ENCODE data around the gene FIG4. TPM values are rescaled to one million over a fixed set of nuclear protein-coding genes. Genes with fewer than 3 reads are reported as not detected.
"Not testable (repeated sequence)": the region's sequence is repeated elsewhere in the genome, so short reads cannot be mapped to it uniquely, and the experiment has no call there.

FIG4 gene
- total and polyA plus RNA-seq, 8 donors, result 5.8 to 29.0 (median 7.8) TPM

DNA sequence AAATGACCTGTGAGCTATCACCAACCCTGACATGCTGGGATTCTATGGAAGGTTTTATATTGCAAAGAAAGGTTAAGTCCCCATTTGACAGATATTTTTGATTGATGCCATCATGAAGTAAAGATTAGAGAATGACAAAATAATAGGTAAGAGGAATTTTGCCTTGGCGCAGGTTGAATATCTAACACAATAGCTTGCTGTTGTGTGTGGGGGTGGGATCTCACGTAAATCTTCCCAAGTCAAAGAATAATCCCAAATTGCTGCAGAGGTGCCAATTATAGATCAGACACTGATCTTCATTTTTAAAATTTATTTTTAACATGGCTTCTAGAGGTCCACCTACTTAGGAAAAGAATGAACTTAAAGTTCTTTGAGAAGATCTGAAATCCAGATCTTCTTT, 135.5 kb downstream of the FIG4 start:
- intact Hi-C loops (cut with DNase I; ENCODE audit: low total_unique reads), result no loop called here
- TF ChIP-seq EP300 (IDR thresholded peaks at IDR 0.05), result no peak
- TF ChIP-seq, protein P1, sequence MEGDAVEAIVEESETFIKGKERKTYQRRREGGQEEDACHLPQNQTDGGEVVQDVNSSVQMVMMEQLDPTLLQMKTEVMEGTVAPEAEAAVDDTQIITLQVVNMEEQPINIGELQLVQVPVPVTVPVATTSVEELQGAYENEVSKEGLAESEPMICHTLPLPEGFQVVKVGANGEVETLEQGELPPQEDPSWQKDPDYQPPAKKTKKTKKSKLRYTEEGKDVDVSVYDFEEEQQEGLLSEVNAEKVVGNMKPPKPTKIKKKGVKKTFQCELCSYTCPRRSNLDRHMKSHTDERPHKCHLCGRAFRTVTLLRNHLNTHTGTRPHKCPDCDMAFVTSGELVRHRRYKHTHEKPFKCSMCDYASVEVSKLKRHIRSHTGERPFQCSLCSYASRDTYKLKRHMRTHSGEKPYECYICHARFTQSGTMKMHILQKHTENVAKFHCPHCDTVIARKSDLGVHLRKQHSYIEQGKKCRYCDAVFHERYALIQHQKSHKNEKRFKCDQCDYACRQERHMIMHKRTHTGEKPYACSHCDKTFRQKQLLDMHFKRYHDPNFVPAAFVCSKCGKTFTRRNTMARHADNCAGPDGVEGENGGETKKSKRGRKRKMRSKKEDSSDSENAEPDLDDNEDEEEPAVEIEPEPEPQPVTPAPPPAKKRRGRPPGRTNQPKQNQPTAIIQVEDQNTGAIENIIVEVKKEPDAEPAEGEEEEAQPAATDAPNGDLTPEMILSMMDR (IDR thresholded peaks at IDR 0.05), result no peak
- no peak for TF ChIP-seq POLR2A (IDR thresholded peaks at IDR 0.05)
- TF ChIP-seq POLR2AphosphoS5 (IDR thresholded peaks at IDR 0.05), result no peak
- Histone ChIP-seq H3K4me1 (no peaks in the 10 kb centered on the region), H3K9me3 (peaks cover 0 to 18% (median 6%) of the 10 kb centered on the region in 4 donors), H3K4me3 (no peak overlapping the region), H3K27me3 (no peaks in the 10 kb centered on the region), H3K36me3 (peaks cover 9 to 63% (median 45%) of the 10 kb centered on the region in 4 donors), H3K27ac (no peak overlapping the region)
- DNase-seq, result no peak
- 94 to 98% (median 96%) methylated on average over 2 of the region's 2 CpGs for WGBS, 5 donors

DNA sequence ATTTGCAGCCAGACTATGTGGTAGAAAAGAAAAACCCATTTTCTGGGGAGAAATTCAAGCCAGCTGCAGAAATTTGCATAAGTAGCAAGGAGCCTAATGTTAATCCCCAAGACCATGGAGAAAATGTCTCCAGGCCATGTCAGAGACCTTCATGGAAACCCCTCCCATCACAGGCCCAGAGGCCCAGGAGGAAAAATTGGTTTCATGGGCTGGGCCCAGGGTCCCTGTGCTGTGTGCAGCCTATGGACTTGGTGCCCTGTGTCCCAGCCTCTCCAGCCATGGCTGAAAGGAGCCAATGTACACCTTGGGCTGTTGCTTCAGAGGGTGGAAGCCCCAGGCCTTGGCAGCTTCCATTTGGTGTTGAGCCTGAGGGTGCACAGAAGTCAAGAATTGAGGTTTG, 140.3 kb downstream of the FIG4 start:
- H3K4me1 ChIP-seq; H3K27ac ChIP-seq; H3K27me3 ChIP-seq; H3K4me3 ChIP-seq; intact Hi-C loops (cut with DNase I; ENCODE audit: low total_unique reads); DNase-seq: not testable (repeated sequence)
- Histone ChIP-seq H3K36me3 (peaks cover 0 to 41% (median 18%) of the 10 kb centered on the region in 4 donors), H3K9me3 (peaks cover 0 to 18% (median 8%) of the 10 kb centered on the region in 4 donors)

DNA sequence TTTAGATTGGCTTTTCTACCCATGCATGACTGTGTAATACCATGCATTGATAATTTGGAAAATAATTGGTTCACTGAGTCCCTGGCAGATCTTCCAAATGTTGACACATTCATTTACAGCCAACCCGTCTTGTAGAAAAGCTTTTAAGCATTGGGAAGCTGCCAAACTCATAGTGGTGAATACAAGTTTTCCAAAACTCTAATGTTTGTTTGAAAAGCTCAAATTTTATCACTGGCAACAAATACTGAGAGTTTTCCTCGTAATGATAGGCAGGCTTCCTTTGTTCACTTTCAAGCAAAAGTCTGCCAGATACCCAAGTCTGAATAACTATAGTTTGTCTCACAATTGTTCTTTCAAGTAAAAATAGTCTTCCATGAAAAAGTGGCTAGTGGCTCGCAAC, 143.0 kb downstream of the FIG4 start:
- Histone ChIP-seq H3K36me3 (peaks cover 0 to 15% (median 7%) of the 10 kb centered on the region in 4 donors), H3K9me3 (peaks cover 0 to 18% (median 8%) of the 10 kb centered on the region in 4 donors), H3K4me3 (no peak overlapping the region), H3K27ac (no peak overlapping the region), H3K4me1 (peaks cover 0 to 9% (median 4%) of the 10 kb centered on the region in 4 donors), H3K27me3 (no peaks in the 10 kb centered on the region)
- peak in 1 of 2 donors; percentile 42 for DNase-seq
- intact Hi-C loops (cut with DNase I; ENCODE audit: low total_unique reads), result no loop called here
- no peak for TF ChIP-seq EP300 (IDR thresholded peaks at IDR 0.05)
- TF ChIP-seq, protein P1 (IDR thresholded peaks at IDR 0.05), result no peak
- no peak for TF ChIP-seq POLR2AphosphoS5 (IDR thresholded peaks at IDR 0.05)
- TF ChIP-seq POLR2A (IDR thresholded peaks at IDR 0.05), result no peak
- WGBS, 5 donors, result 15 to 30% (median 19%) methylated on average over 3 of the region's 3 CpGs

DNA sequence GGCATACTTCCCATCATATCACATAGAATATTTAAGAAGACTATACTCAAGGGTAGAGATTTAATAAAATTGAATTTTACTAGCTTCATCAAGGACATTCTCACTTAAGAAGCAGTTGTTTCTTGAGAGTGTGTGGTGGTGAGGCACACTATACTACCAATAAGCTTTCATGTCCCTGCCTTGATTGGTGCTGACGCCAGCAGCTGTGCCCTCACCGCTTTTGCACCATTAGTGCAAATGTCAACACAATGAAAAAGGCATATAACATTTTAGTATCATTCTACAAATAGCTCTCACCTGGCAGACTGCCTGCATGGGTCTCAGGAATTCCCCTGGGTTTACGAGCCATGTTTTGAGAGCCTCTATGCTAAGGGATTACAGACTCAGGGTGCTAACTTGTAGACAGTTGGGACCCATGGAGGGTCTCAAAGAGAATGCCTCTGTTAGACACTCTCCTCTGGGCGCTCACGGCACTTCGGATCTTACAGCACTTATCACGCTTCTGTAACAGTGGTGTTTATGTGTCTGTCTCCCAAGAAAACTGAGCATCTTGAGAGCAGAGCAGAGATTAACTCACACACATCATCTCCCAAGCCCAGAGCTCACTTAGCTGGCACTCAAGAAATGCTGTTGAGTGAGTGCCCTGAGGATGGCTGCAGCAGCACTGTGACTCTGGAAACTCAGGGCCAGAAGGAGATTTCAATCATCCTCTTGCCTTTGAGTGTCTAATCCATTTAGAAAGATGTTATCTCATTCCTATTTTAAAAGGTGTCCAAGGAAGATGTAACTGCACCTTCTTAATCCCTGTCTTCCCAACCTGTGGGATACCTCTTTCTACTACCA, 143.7 kb downstream of the FIG4 start:
- H3K27ac ChIP-seq, result no peak overlapping the region
- no peaks in the 10 kb centered on the region for H3K27me3 ChIP-seq
- peaks cover 0 to 8% (median 3%) of the 10 kb centered on the region in 4 donors for H3K36me3 ChIP-seq
- TF ChIP-seq POLR2A (IDR thresholded peaks at IDR 0.05) (no peak), POLR2AphosphoS5 (IDR thresholded peaks at IDR 0.05) (no peak), EP300 (IDR thresholded peaks at IDR 0.05) (no peak)
- TF ChIP-seq, protein P1 (IDR thresholded peaks at IDR 0.05), result no peak
- WGBS, 5 donors, result 45 to 55% (median 48%) methylated on average over 7 of the region's 7 CpGs
- no peak overlapping the region for H3K4me3 ChIP-seq
- peak in 1 of 2 donors; percentile 50 for DNase-seq
- peaks cover 0 to 9% (median 4%) of the 10 kb centered on the region in 4 donors for H3K4me1 ChIP-seq
- H3K9me3 ChIP-seq, result peaks cover 0 to 17% (median 8%) of the 10 kb centered on the region in 4 donors
- intact Hi-C loops (cut with DNase I; ENCODE audit: low total_unique reads), result no loop called here

DNA sequence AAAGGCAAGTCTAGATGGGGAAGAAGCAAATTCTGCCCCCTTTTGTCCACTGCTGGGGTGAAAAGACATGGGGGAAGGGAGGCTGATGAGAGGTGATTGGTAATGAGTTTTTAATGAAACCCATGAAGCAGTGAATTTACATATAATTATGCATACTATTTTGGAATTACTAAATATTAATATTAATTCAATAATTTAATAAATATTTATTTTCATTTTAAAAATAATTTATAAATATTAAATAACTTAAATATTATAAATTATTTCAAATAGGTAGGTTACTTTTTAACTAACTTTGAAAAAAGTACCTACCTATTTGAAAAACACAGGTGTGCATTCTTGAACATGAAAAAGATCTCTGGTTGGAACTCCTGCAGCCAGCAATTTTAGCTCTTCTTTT, 148.9 kb downstream of the FIG4 start:
- DNase-seq, result no peak
- H3K27me3 ChIP-seq, result no peaks in the 10 kb centered on the region
- no peak for TF ChIP-seq POLR2AphosphoS5 (IDR thresholded peaks at IDR 0.05)
- TF ChIP-seq EP300 (IDR thresholded peaks at IDR 0.05), result no peak
- H3K4me3 ChIP-seq, result no peak overlapping the region
- H3K9me3 ChIP-seq, result no peaks in the 10 kb centered on the region
- H3K36me3 ChIP-seq, result no peaks in the 10 kb centered on the region
- no peaks in the 10 kb centered on the region for H3K4me1 ChIP-seq
- intact Hi-C loops (cut with DNase I; ENCODE audit: low total_unique reads), result no loop called here
- no peak overlapping the region for H3K27ac ChIP-seq

Data from stomach (tissue), 9 donors.